ENCODE results near the gene RELA.

GRCh38 chr11:65627202-65627601 lies 35.5 kb downstream of the RELA start:
- no peak for TF ChIP-seq STAT1 (IDR thresholded peaks at IDR 0.05; ENCODE audit: unreplicated experiment)
- TF ChIP-seq EZH2 (IDR thresholded peaks at IDR 0.05; ENCODE audit: low read depth, unreplicated experiment) = no peak
- no peak for TF ChIP-seq POLR2AphosphoS5 (IDR thresholded peaks at IDR 0.05; ENCODE audit: low read depth)
